GM12801 (cell line): Measurements from ENCODE around the gene GJD2.

ENCODE experiments used
- CTCF ChIP-seq: IDR thresholded peaks from one replicate; pipeline ENCODE4 v1.5.1; 2011; ENCODE audit warnings: control low read depth; ENCODE audit not compliant: insufficient read length; ENCODE audit errors: extremely low read depth

Gene GJD2

GRCh38 chr15:34795267-34796081 lies 40.7 kb upstream of the GJD2 start, which contains the start of gene ACTC1:
ACTC1 (minus strand) TSS chr15:34795549; CDS start chr15:34794808, 741 bp downstream.
- TF ChIP-seq CTCF, result no peak

GRCh38 chr15:34794590-34795206 lies 39.9 kb upstream of the GJD2 start:
- TF ChIP-seq CTCF, result no peak

- TF ChIP-seq CTCF, result no peak
Measured at GRCh38 chr15:34793901-34794300, 39.1 kb upstream of the GJD2 start.

- TF ChIP-seq CTCF, result no peak
Measured at GRCh38 chr15:34793071-34793470, 38.3 kb upstream of the GJD2 start.

GRCh38 chr15:34791701-34792100 lies 36.9 kb upstream of the GJD2 start:
- no peak for TF ChIP-seq CTCF

GRCh38 chr15:34790121-34790520 lies 35.3 kb upstream of the GJD2 start:
- TF ChIP-seq CTCF, result no peak

GRCh38 chr15:34789326-34789725 lies 34.5 kb upstream of the GJD2 start:
- TF ChIP-seq CTCF, result no peak
